MM.1S (cell line): ENCODE measurements around the gene CERS1.

Source experiments
- DNase-seq: peaks from one replicate; pipeline ENCODE4 v3.0.0-alpha.2; 2015
- H2AFZ ChIP-seq: fragments of 300-600 bp; sonication (generic); 2 replicates; pipeline ENCODE4 v1.6.0; 2016; ENCODE audit warnings: antibody characterized with exemption, low read length
- H3F3A ChIP-seq: fragments of 300-600 bp; sonication (generic); 2 replicates; pipeline ENCODE4 v1.6.1; 2016; ENCODE audit warnings: mild to moderate bottlenecking, antibody characterized with exemption, low read length, moderate library complexity, mixed read lengths; ENCODE audit not compliant: insufficient read depth
- H3K27ac ChIP-seq: fragments of 300-600 bp; sonication (generic); 2 replicates; pipeline ENCODE4 v1.5.1; 2016; ENCODE audit warnings: mild to moderate bottlenecking, low read length
- H3K27me3 ChIP-seq: fragments of 300-600 bp; sonication (generic); replicated peaks from 2 replicates; pipeline ENCODE4 v1.6.0; 2016; ENCODE audit warnings: low read length; ENCODE audit not compliant: insufficient read depth
- H3K36me3 ChIP-seq: fragments of 300-600 bp; sonication (generic); replicated peaks from 2 replicates; pipeline ENCODE4 v1.6.1; 2016; ENCODE audit warnings: mild to moderate bottlenecking, low read length, mixed read lengths; ENCODE audit not compliant: insufficient read depth
- H3K4me1 ChIP-seq: fragments of 300-600 bp; sonication (generic); 2 replicates; pipeline ENCODE4 v1.6.1; 2016; ENCODE audit warnings: low read length, mixed read lengths
- H3K4me2 ChIP-seq: fragments of 300-600 bp; sonication (generic); 2 replicates; pipeline ENCODE4 v1.6.0; 2016; ENCODE audit warnings: low read depth, low read length
- H3K4me3 ChIP-seq: fragments of 300-600 bp; sonication (generic); 2 replicates; pipeline ENCODE4 v1.5.1; 2016; ENCODE audit warnings: low read length, mixed read lengths
- H3K79me2 ChIP-seq: fragments of 300-600 bp; sonication (generic); 2 replicates; pipeline ENCODE4 v1.6.1; 2016; ENCODE audit warnings: mixed run types, low read length, mixed read lengths
- H3K9ac ChIP-seq: fragments of 300-600 bp; sonication (generic); 2 replicates; pipeline ENCODE4 v1.6.1; 2016; ENCODE audit warnings: low read length, mixed read lengths
- H3K9me2 ChIP-seq: fragments of 300-600 bp; sonication (generic); replicated peaks from 2 replicates; pipeline ENCODE4 v1.6.1; 2016; ENCODE audit warnings: mild to moderate bottlenecking, low read length, mixed read lengths; ENCODE audit not compliant: insufficient read depth
- H3K9me3 ChIP-seq: fragments of 300-600 bp; sonication (generic); replicated peaks from 2 replicates; pipeline ENCODE4 v1.6.1; 2016; ENCODE audit warnings: mild to moderate bottlenecking, low read length, mixed read lengths; ENCODE audit not compliant: insufficient read depth
- H4K20me1 ChIP-seq: fragments of 300-600 bp; sonication (generic); 2 replicates; pipeline ENCODE4 v1.6.1; 2016; ENCODE audit warnings: mild to moderate bottlenecking, low read length, moderate library complexity, mixed read lengths; ENCODE audit not compliant: insufficient read depth
- EZH2 ChIP-seq: fragments of 300-600 bp; sonication (generic); optimal IDR thresholded peaks from 2 replicates; pipeline ENCODE3; 2017; ENCODE audit warnings: low read depth, mild to moderate bottlenecking, antibody characterized with exemption, low read length, mixed read lengths
- EZH2phosphoT487 ChIP-seq: fragments of 300-600 bp; sonication (generic); IDR thresholded peaks from 2 replicates; pipeline ENCODE4 v1.6.1; 2018; ENCODE audit warnings: antibody characterized with exemption, low read length
- TF ChIP-seq, protein P1 (sequence below): fragments of 300-600 bp; sonication (generic); IDR thresholded peaks from 2 replicates; pipeline ENCODE4 v1.5.1; 2016; ENCODE audit warnings: antibody characterized with exemption, low read length, mixed read lengths

Gene CERS1

DNA sequence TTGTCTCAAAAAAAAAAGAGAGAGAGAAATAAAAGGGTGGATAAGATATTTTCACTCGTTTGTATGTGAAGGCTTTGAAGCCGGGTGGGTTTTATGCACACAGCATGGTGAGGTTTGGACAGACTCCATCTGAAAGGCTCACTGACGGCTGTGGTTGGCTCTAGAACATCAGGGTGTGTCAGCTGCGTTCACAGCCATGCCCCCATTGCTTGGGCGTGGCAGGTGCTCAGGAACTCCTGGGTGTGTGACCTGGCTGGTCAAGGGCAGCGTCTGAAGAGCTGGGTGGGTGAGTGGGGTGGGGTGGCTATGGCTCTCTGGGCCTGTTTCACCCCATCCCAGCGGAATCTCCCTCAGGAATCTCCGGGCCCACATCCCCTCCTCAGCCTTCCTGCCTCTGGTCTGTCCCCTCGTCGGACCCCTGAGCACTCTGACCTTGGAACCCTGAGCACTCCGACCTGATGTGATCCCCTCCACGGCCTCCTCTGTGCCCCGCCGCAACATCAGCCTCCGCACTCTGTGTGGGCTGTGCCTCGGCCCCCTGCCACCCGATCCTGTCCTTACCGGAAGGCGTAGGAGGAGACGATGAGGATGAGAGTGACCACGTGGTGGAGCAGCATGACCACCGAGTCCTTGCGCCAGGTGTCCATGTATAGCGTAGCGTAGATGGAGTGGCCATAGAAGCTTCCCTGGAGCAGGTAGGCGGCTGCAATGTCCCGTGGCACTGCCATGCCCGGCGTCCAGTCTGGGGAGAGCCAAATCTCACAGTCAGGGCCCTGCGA is 12.2 kb downstream of the CERS1 start:
- no peak overlapping the region for H3K9ac ChIP-seq
- TF ChIP-seq, protein P1, sequence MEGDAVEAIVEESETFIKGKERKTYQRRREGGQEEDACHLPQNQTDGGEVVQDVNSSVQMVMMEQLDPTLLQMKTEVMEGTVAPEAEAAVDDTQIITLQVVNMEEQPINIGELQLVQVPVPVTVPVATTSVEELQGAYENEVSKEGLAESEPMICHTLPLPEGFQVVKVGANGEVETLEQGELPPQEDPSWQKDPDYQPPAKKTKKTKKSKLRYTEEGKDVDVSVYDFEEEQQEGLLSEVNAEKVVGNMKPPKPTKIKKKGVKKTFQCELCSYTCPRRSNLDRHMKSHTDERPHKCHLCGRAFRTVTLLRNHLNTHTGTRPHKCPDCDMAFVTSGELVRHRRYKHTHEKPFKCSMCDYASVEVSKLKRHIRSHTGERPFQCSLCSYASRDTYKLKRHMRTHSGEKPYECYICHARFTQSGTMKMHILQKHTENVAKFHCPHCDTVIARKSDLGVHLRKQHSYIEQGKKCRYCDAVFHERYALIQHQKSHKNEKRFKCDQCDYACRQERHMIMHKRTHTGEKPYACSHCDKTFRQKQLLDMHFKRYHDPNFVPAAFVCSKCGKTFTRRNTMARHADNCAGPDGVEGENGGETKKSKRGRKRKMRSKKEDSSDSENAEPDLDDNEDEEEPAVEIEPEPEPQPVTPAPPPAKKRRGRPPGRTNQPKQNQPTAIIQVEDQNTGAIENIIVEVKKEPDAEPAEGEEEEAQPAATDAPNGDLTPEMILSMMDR = no peak
- TF ChIP-seq EZH2 (no peak), EZH2phosphoT487 (no peak)
- H3K36me3 ChIP-seq = no peaks in the 10 kb centered on the region

DNA sequence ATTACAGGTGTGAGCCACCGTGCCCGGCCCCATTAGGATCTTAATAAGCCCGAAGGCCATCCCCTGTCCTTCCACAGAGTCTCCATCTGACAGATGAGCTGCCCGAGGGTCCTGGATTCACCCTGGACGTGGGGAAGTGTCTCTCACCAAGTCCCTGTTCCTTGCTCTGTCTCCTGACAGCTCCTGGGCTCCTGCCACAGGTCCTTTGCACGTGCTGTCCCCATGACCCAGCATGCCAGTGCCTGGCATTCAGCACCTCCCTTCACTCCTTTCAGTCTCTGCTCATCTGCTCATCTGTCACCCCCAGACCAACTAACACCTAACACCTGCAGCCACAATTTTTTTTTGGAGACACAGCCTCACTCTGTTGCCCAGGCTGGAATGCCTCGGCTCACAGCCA is 14.5 kb downstream of the CERS1 start:
- Histone ChIP-seq H3K36me3 (no peaks in the 10 kb centered on the region), H3K4me3 (no peak overlapping the region), H4K20me1 (no peaks in the 10 kb centered on the region), H3K4me2 (no peak overlapping the region), H3K9ac (no peak overlapping the region), H3K79me2 (no peaks in the 10 kb centered on the region), H3K9me3 (no peaks in the 10 kb centered on the region), H3K9me2 (no peaks in the 10 kb centered on the region), H3K27me3 (peaks cover 25% of the 10 kb centered on the region), H3K27ac (no peak overlapping the region), H3F3A (no peaks in the 10 kb centered on the region), H2AFZ (no peak overlapping the region), H3K4me1 (no peaks in the 10 kb centered on the region)
- TF ChIP-seq, protein P1 = no peak
- TF ChIP-seq EZH2 = no peak
- TF ChIP-seq EZH2phosphoT487 = no peak
- no peak for DNase-seq

More for the DNA sequence above, 12.2 kb downstream of the CERS1 start:
- H3K27ac ChIP-seq = no peak overlapping the region
- peaks cover 37% of the 10 kb centered on the region for H3K27me3 ChIP-seq
- no peak overlapping the region for H3K4me3 ChIP-seq
- DNase-seq = peak; percentile 1
- H3F3A ChIP-seq = no peaks in the 10 kb centered on the region
- H3K79me2 ChIP-seq = no peaks in the 10 kb centered on the region
- H4K20me1 ChIP-seq = no peaks in the 10 kb centered on the region
- no peaks in the 10 kb centered on the region for H3K9me3 ChIP-seq
- no peak overlapping the region for H2AFZ ChIP-seq
- H3K4me1 ChIP-seq = no peaks in the 10 kb centered on the region
- H3K9me2 ChIP-seq = no peaks in the 10 kb centered on the region
- H3K4me2 ChIP-seq = no peak overlapping the region

DNA sequence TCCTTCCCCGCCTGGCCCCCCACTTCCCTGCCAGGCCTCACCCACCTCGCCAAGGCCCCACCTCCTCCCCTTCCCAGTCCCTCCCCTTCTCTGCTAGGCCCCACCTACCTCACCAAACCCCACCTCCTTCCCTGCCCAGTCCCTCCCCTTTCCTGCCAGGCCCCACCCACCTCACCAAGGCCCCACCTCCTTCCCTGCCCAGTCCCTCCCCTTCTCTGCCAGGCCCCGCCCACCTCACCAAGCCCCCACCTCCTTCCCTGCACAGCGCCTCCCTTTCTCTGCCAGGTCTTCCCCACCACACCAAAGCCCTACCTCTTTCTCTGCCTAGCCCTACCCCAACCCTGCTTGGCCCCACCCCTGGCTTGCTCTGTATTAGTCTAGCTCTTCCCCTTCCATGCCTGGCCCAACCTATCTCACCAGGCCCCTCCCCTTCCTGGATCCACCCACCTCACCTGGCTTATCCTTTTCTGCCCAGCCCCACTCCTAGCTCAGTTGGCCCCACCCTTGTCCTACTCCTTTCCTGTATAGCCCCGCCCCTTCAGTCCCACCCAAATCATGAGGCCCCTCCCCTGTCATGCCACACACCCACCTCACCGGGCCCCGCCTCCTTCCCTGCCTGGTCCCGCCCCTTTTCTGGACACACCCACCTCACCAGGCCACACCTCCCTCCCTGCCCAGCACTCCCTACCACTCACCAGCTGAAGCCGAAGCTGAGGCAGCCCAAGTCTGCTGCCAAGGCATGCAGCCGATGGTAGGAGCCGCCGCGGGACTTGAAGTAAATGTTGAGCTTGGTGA is 16.2 kb downstream of the CERS1 start:
- H3K27ac ChIP-seq = no peak overlapping the region
- no peaks in the 10 kb centered on the region for H3K9me3 ChIP-seq
- H3K79me2 ChIP-seq = no peaks in the 10 kb centered on the region
- peaks cover 15% of the 10 kb centered on the region for H3K27me3 ChIP-seq
- no peaks in the 10 kb centered on the region for H3F3A ChIP-seq
- no peaks in the 10 kb centered on the region for H4K20me1 ChIP-seq
- H3K36me3 ChIP-seq = no peaks in the 10 kb centered on the region
- no peak overlapping the region for H3K4me2 ChIP-seq
- H3K9me2 ChIP-seq = no peaks in the 10 kb centered on the region
- DNase-seq = peak; percentile 41
- TF ChIP-seq EZH2phosphoT487 = no peak
- TF ChIP-seq, protein P1 = no peak
- TF ChIP-seq EZH2 = no peak
- no peak overlapping the region for H3K9ac ChIP-seq
- H3K4me1 ChIP-seq = no peaks in the 10 kb centered on the region
- H2AFZ ChIP-seq = no peak overlapping the region
- no peak overlapping the region for H3K4me3 ChIP-seq
